ENCODE data around the gene RRP36. TPM values are rescaled to one million over a fixed set of nuclear protein-coding genes. Genes with fewer than 3 reads are reported as not detected.

The RRP36 gene
- total RNA-seq, 1 donor from 2014 or later = 20.6 TPM

DNA sequence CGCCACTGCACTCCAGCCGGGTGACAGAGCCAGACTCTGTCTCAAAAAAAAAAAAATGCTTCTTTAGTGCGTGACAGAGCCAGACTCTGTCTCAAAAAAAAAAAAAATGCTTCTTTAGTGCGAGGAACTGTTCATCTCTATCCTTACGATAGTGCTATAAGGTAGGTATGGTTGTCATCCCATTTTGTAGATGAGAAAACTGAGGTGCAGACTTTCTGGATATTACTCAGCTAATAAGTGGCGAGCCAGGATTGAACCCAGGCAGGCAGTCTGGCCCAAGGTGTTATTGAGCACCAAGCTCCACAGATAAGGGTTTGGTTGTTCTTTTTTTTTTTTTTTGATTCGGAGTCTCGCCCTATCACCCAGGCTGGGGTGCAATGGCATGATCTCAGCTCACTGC is 19.6 kb upstream of the RRP36 start:
- H3K36me3 ChIP-seq = peaks cover 8 to 9% of the 10 kb centered on the region in 2 donors
- H3K4me3 ChIP-seq = no peak overlapping the region
- no peaks in the 10 kb centered on the region for H3K4me1 ChIP-seq
- H3K9me3 ChIP-seq = no peaks in the 10 kb centered on the region
- TF ChIP-seq, protein P1, sequence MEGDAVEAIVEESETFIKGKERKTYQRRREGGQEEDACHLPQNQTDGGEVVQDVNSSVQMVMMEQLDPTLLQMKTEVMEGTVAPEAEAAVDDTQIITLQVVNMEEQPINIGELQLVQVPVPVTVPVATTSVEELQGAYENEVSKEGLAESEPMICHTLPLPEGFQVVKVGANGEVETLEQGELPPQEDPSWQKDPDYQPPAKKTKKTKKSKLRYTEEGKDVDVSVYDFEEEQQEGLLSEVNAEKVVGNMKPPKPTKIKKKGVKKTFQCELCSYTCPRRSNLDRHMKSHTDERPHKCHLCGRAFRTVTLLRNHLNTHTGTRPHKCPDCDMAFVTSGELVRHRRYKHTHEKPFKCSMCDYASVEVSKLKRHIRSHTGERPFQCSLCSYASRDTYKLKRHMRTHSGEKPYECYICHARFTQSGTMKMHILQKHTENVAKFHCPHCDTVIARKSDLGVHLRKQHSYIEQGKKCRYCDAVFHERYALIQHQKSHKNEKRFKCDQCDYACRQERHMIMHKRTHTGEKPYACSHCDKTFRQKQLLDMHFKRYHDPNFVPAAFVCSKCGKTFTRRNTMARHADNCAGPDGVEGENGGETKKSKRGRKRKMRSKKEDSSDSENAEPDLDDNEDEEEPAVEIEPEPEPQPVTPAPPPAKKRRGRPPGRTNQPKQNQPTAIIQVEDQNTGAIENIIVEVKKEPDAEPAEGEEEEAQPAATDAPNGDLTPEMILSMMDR (IDR thresholded peaks at IDR 0.05) = no peak
- no peak for DNase-seq (ENCODE audit: low spot score in 2 of 2)
- intact Hi-C loops (cut with DNase I) = no loop called here
- no peaks in the 10 kb centered on the region for H3K27me3 ChIP-seq
- no peak overlapping the region for H3K27ac ChIP-seq

DNA sequence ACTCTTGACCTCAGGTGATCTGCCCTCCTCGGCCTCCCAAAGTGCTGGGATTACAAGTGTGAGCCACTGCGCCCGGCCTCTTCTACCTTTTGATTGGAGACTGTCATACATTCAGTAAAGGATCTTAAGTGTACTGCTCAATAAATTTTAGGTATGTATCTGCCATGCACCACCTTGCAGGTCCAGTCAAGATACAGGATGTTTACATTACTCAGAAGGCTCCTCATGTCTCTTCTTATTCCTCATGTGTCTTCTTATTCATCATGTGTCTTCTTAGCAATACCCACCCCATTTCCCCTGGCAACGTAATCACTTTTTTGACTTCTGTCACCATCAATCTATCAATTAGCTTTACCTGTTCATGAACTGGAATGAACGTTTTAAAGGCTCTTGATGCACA is 15.6 kb upstream of the RRP36 start:
- Histone ChIP-seq H3K27me3 (no peaks in the 10 kb centered on the region), H3K4me3 (no peak overlapping the region), H3K4me1 (no peaks in the 10 kb centered on the region), H3K9me3 (no peaks in the 10 kb centered on the region), H3K27ac (no peak overlapping the region), H3K36me3 (peaks cover 40 to 44% of the 10 kb centered on the region in 2 donors)
- intact Hi-C loops (cut with DNase I) = no loop called here
- TF ChIP-seq, protein P1 (IDR thresholded peaks at IDR 0.05) = no peak
- DNase-seq (ENCODE audit: low spot score in 2 of 2) = no peak

DNA sequence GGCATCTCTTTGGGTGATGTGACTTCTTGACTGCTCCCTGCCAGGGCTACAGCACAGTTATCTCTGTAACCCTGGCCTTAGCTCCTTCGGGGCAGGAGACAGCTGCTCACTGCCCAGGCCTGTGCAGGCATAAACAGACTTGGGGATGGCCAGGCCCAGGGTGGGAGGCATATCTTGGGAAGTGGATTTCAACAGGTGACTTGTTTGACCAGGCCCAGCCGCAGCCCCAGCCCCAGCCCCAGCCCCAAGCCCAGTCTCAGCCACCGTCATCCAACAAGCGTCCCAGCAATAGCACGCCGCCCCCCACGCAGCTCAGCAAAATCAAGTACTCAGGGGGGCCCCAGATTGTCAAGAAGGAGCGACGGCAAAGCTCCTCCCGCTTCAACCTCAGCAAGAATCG is 15.2 kb upstream of the RRP36 start:
- TF ChIP-seq, protein P1 (IDR thresholded peaks at IDR 0.05) = no peak
- peaks cover 44 to 48% of the 10 kb centered on the region in 2 donors for H3K36me3 ChIP-seq
- intact Hi-C loops (cut with DNase I) = no loop called here

DNA sequence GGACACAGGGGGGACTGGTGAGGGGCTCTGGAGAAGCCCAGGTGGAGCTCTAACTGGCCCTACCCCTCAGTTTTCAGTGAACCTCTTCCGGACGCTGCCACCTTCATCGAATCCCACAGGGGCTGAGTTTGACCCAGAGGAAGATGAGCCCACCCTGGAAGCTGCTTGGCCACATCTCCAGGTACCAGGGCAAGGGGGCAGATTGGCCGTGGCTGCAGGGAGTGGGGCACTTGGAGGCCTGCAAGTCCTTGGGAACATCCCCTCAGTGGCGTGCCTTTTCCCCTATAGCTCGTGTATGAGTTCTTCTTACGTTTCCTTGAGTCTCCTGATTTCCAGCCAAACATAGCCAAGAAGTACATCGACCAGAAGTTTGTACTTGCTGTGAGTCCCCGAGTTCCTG is 14.3 kb upstream of the RRP36 start:
- Histone ChIP-seq H3K27me3 (no peaks in the 10 kb centered on the region), H3K27ac (no peak overlapping the region), H3K4me1 (no peaks in the 10 kb centered on the region), H3K36me3 (peaks cover 49 to 57% of the 10 kb centered on the region in 2 donors), H3K9me3 (no peaks in the 10 kb centered on the region), H3K4me3 (no peak overlapping the region)
- DNase-seq (ENCODE audit: low spot score in 2 of 2) = no peak
- intact Hi-C loops (cut with DNase I) = no loop called here
- TF ChIP-seq, protein P1 (IDR thresholded peaks at IDR 0.05) = no peak

More for the DNA sequence above, 15.2 kb upstream of the RRP36 start:
- Histone ChIP-seq H3K27ac (no peak overlapping the region), H3K27me3 (no peaks in the 10 kb centered on the region), H3K4me3 (no peak overlapping the region), H3K9me3 (no peaks in the 10 kb centered on the region), H3K4me1 (no peaks in the 10 kb centered on the region)
- no peak for DNase-seq (ENCODE audit: low spot score in 2 of 2)

DNA sequence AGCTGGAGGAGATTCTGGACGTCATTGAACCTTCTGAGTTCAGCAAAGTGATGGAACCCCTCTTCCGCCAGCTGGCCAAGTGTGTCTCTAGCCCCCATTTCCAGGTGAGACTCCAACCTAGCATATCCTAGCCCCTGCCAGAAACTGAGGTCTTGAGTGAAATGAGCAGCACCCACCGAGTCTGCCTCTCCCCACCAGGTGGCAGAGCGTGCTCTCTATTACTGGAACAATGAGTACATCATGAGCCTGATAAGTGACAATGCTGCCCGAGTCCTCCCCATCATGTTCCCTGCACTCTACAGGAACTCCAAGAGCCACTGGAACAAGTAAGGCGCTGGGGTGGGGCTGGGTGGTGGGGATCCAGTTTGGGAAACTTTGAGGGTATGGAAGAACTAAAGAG is 12.3 kb upstream of the RRP36 start:
- H3K36me3 ChIP-seq = peaks cover 51 to 57% of the 10 kb centered on the region in 2 donors
- no peaks in the 10 kb centered on the region for H3K27me3 ChIP-seq

More for the DNA sequence above, 12.3 kb upstream of the RRP36 start:
- Histone ChIP-seq H3K4me1 (peaks cover 0 to 9% of the 10 kb centered on the region in 2 donors), H3K4me3 (no peak overlapping the region), H3K27ac (no peak overlapping the region), H3K9me3 (no peaks in the 10 kb centered on the region)
- TF ChIP-seq, protein P1 (IDR thresholded peaks at IDR 0.05) = peak in 2 of 3 experiments; percentile 10 to 32
- DNase-seq (ENCODE audit: low spot score in 2 of 2) = no peak
- intact Hi-C loops (cut with DNase I) = no loop called here

Data from ascending aorta (tissue), 2 donors.